Endothelial cell (in vitro differentiated cells): ENCODE measurements around the gene EHBP1. TPM values are rescaled to one million over a fixed set of nuclear protein-coding genes. Genes with fewer than 3 reads are reported as not detected.

Source experiments
- DNase-seq: peaks from one replicate; pipeline ENCODE4 v3.0.0; 2021; ENCODE audit warnings: low spot score
- H3K27ac Mint-ChIP-seq: one replicate; pipeline ENCODE4 v1.8.0; 2021; ENCODE audit warnings: mixed read lengths, inconsistent platforms; ENCODE audit not compliant: unreplicated experiment
- H3K27me3 Mint-ChIP-seq: one replicate; pipeline ENCODE4 v1.8.0; 2021; ENCODE audit warnings: mild to moderate bottlenecking, moderate library complexity, mixed read lengths, inconsistent platforms; ENCODE audit not compliant: unreplicated experiment
- H3K36me3 Mint-ChIP-seq: one replicate; pipeline ENCODE4 v1.8.0; 2021; ENCODE audit warnings: mild to moderate bottlenecking, low read depth, mixed read lengths, inconsistent platforms; ENCODE audit not compliant: unreplicated experiment
- H3K4me1 Mint-ChIP-seq: one replicate; pipeline ENCODE4 v1.8.0; 2021; ENCODE audit warnings: mild to moderate bottlenecking, mixed read lengths, inconsistent platforms; ENCODE audit not compliant: unreplicated experiment
- H3K4me3 Mint-ChIP-seq: one replicate; pipeline ENCODE4 v1.8.0; 2021; ENCODE audit warnings: mild to moderate bottlenecking, mixed read lengths, inconsistent platforms; ENCODE audit not compliant: unreplicated experiment
- H3K9me3 Mint-ChIP-seq: one replicate; pipeline ENCODE4 v1.8.0; 2021; ENCODE audit warnings: mixed read lengths, inconsistent platforms; ENCODE audit not compliant: unreplicated experiment
- total RNA-seq: library from RNA; stranded (reverse); fragmentation: NEBNext Ultra II Directional; extraction: Animal tissue kit (Norgen Biotek cat#: 25700); gene quantifications from one replicate; pipeline ENCODE4 v1.2.1, GENCODE V29; 2021; ENCODE audit not compliant: unreplicated experiment
- TF ChIP-seq, protein P1 (sequence below): fragments of 200-600 bp; sonication (generic); IDR thresholded peaks from one replicate; pipeline ENCODE4 v1.5.0; 2021; ENCODE audit warnings: antibody characterized with exemption; ENCODE audit not compliant: unreplicated experiment

The EHBP1 gene
- total RNA-seq, 1 donor from 2014 or later = 54.4 TPM

- Mint-ChIP-seq H3K9me3 (no peaks in the 10 kb centered on the region), H3K4me1 (peaks cover 10% of the 10 kb centered on the region), H3K4me3 (no peak overlapping the region), H3K27me3 (no peaks in the 10 kb centered on the region), H3K27ac (no peak overlapping the region), H3K36me3 (no peaks in the 10 kb centered on the region)
- no peak for DNase-seq
- TF ChIP-seq, protein P1, sequence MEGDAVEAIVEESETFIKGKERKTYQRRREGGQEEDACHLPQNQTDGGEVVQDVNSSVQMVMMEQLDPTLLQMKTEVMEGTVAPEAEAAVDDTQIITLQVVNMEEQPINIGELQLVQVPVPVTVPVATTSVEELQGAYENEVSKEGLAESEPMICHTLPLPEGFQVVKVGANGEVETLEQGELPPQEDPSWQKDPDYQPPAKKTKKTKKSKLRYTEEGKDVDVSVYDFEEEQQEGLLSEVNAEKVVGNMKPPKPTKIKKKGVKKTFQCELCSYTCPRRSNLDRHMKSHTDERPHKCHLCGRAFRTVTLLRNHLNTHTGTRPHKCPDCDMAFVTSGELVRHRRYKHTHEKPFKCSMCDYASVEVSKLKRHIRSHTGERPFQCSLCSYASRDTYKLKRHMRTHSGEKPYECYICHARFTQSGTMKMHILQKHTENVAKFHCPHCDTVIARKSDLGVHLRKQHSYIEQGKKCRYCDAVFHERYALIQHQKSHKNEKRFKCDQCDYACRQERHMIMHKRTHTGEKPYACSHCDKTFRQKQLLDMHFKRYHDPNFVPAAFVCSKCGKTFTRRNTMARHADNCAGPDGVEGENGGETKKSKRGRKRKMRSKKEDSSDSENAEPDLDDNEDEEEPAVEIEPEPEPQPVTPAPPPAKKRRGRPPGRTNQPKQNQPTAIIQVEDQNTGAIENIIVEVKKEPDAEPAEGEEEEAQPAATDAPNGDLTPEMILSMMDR = no peak
Measured at GRCh38 chr2:62738981-62739936, 33.7 kb downstream of the EHBP1 start.

- Mint-ChIP-seq H3K36me3 (no peaks in the 10 kb centered on the region), H3K4me1 (peaks cover 10% of the 10 kb centered on the region), H3K9me3 (no peaks in the 10 kb centered on the region), H3K4me3 (no peak overlapping the region), H3K27me3 (no peaks in the 10 kb centered on the region), H3K27ac (no peak overlapping the region)
- DNase-seq = no peak
- TF ChIP-seq, protein P1 = no peak
Measured at GRCh38 chr2:62740221-62740620, 34.7 kb downstream of the EHBP1 start.

DNA sequence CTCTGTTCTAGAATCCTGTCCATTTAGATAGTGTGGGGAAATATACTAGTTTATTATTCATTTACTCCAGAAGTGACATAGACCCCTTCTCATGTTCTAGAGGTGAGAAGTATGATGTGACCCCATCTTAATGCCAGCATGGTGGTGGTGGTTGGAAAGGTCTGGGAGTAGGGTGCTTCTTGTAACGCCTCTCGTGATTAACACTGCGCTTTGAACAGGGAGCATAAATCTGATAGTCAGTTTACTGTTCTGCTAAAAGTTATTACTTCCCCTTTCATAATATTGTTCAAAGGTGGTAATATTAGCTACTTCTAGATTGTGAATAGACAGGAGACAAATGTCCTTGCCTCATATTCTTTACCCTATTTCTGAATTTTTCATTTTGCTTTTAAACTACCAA lies 35.6 kb downstream of the EHBP1 start:
- no peak overlapping the region for H3K27ac Mint-ChIP-seq
- TF ChIP-seq, protein P1 = no peak
- H3K4me1 Mint-ChIP-seq = peaks cover 10% of the 10 kb centered on the region
- DNase-seq = no peak
- H3K9me3 Mint-ChIP-seq = no peaks in the 10 kb centered on the region
- H3K36me3 Mint-ChIP-seq = no peaks in the 10 kb centered on the region
- no peaks in the 10 kb centered on the region for H3K27me3 Mint-ChIP-seq
- H3K4me3 Mint-ChIP-seq = no peak overlapping the region

GRCh38 chr2:62741954-62742722 lies 36.6 kb downstream of the EHBP1 start:
- Mint-ChIP-seq H3K27ac (no peak overlapping the region), H3K36me3 (no peaks in the 10 kb centered on the region), H3K27me3 (no peaks in the 10 kb centered on the region), H3K4me3 (no peak overlapping the region), H3K9me3 (no peaks in the 10 kb centered on the region), H3K4me1 (peaks cover 6% of the 10 kb centered on the region)
- DNase-seq = no peak
- TF ChIP-seq, protein P1 = no peak
